DMS79 treated with DMSO at 0.1 percent for 48 hours (cell line): ENCODE results near the gene LTBP1.
"Not testable (repeated sequence)": the region's sequence is repeated elsewhere in the genome, so short reads cannot be mapped to it uniquely, and the experiment has no call there.

ENCODE experiments used
- DNase-seq: peaks from one replicate; lab custom pipeline; 2025; lab: John Stamatoyannopoulos, UW

LTBP1 gene

DNA sequence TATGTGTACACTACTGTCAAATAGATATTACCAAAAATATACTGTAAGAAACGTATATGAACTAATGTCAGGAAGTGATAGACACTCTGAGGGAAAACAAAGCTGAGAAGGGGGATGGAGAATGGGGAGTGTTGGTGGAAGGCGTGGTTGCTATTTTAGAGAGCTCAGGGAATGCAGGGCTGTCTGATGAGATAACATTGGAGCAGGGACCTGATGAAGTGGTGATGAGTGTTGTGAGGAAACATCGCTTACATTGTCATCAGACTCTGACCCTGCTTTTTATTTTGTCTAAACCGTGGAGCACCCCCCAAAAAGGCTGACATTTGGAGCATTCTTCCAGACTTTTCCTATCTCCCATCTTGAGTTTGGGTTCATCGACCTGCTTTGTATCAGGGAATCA, 194.7 kb downstream of the LTBP1 start:
- no peak for DNase-seq

DNA sequence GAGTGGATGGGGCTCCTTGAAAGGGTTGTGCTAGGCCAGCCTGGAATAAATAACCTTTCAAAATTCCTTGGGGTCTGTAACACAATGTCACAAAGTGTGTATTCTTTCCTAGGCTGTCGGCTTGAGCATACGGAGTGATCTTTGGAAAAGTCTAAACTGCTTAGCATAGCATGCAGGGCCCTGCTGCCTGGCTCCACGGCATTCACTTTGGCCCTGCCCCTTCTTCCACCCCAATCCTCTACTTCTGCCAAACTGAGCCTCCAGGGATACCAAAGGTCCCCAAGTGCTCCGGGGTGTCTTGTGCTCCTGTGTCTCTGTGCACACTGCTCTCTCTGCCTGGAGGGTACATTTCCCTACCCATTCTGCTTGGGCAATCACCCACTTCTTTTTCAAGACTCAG, 196.1 kb downstream of the LTBP1 start:
- no peak for DNase-seq

DNA sequence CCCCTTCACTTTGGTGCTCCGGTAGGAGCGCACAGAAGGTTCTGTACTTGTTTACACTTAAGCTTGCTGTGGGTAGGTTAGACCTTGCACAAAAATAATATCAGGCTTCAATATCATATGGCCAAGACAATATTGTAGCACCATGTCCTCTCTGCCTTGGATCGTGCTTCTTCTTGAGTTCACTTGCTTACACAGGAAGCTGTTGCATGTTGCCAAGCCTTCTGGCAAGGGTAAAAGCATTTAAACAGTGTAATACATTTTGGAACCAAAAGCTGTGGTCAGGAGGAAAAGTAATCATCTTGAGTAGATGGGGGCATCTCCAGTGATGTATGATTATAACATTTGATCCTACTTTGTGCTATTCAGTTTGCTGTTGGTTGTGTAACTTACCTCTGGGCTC, 197.5 kb downstream of the LTBP1 start:
- no peak for DNase-seq

DNA sequence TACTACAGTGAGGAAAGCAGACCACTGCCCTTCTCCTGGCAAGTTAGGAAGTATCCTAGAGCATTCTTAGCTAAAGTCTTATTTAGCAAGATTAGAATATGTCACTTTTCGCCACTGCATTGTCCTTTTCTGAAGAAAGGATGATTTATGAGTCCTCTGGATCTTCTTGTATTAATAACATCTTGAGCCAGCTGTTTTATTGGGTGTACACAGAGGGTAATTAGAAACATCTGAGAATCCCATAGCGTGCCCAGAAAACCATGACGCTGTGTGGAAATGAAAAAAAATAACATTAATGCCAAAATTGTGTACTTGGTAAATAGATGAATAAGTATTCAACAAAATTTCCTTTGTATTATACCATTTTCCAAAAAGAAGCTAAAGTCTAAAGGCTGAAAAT, 198.7 kb downstream of the LTBP1 start:
- no peak for DNase-seq

DNA sequence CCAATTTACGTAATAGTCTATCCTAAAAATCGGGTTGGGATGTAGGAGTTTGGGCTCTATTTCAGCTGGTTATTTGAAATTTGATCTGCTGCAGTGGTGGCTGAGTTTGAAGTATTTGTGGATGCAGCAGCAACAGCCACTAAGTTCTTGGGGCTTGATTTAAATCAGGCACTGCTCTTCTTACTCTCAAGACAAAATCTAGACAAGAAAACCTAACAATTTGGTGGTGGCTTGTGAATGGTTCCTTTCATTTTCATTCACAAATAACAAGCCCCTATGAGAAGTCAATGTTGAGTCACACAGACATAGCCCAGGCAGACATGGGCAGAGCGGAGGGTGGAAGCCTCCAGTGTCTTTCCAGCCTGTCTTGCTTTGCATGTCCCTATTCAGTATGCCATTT, 199.3 kb downstream of the LTBP1 start:
- DNase-seq, result no peak

DNA sequence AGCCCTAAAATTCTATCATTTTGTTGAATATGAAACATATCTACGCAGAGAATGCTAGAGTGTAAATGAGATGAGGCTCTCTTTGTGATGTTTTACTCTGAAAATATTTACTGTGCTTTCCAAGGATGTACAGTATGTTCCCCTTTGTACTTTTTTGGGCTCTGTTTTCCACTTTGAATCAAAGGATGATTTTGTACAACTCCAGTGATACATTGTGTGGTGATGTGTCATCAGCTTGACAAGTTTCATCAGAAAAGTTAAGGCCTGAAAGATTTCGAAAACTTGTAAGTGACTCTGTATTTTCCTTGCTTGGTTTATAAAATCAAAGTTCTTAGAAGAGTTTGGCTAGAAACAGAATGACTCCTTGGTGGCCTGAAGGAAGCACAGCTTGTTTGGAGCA, 206.3 kb downstream of the LTBP1 start:
- DNase-seq, result no peak

DNA sequence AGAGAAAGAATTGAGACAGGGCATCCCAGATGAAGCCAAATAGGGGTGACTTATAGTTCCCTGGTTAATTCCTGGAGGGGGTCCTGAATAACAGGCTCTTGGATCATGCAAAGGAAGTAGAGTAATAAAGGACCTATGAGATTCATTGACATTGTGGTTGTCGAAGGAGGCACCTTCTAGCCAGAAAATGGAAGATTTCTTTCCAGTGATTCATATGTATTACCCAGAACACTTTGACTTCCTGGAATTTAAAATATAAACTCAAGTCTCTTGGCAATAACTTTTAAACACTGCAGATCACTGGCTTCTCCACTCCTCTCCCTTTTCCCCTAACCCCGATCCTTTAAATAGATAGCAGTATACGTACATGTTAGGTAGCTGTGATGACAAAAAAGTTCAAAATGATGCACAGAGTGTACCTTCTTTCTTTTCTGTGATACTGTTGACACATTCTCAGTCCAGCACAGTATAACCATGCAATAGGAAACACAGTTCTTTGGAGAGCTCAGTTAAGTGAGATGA, 211.8 kb downstream of the LTBP1 start:
- no peak for DNase-seq

DNA sequence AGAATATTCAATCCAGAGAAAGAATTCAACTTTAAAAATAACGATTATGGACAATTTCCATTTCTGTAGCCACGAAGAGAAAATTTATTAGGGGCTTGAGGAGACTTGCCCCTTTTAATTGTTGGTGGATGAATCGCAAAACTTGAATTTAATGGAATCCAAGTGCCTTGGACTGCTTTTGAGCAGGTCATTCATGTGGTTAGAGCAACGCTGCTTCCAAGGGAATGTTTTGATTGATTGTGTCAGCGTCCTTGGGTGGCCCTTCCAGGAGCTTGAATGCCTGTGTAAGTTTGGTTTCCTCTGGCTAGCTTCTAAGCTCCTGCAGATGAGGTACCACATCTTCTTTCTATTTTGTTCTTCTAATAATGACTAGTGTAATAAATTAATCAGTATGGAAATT, 213.4 kb downstream of the LTBP1 start:
- no peak for DNase-seq

DNA sequence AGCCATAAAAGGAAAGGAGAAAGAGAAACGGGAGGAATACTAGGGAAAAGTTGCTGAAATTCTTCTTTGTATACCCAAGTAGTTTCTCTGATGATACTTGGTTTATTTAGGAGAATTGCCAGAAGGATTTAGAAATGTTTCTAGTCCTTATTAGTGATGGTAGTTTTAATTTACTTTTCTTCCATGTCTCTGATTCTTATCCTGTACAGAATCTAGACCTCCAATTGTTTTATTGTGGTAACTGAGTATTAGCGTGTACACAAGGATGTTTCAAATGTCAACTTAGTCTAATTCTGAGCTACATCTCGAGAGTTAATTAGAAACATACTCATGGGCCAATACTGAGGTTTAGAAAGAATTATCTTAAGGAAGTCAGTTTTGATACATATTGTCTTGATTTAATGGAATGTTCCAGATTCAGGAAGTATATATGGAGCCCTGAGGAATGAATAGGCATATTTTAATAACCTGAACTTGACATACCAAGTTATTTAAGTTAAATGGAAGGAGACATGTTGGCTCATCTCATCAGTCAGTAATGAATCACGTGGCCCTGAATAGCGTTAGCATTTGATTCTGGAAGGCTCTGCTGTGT, 219.6 kb downstream of the LTBP1 start:
- no peak for DNase-seq

DNA sequence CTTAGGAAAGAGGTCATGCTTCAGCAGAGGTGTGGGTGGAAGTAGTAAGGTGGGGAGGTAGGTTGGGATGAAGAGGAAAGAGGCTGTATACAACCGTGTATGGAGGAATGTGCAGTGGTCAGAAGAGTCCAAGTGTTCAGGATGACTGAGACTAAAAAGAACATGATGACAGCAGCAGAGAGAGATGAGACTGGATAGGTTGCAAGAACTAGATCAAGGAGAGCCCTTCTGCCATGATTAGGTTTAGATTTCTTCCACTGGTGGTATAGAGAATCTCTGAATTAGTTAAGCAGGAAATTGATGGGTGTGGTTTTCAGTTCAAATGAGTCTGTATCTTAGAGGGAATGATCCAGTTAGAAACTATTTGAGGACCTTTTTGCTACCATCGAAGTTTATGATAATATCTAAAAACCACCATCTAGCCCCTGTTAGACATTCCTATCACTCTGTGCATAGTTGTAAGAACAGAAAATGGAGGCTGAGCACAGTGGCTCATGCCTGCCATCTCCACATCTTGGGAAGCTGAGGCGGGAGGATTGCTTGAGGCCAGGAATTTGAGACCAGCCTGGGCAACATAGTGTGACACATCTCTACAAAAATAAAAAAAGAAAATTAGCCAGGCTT, 221.0 kb downstream of the LTBP1 start:
- DNase-seq, result no peak

DNA sequence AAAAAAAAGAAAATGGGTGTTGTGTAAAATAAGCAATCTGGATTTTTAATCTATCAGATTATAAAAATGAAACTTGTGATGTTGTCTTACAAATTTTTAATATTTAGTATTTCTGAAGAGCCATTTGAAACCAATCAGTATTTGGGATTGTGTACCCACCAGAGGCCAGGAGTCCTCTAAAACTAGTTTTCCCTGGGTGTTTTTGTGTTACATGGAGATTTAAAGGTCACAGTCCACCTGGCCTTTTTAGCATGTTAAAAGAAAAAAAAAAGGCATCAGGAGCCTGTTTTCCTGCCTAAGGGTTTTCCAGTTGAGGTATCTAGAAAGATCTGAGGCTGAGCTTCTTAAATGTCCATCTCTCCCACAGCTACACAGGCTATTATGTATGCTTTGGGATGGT, 221.7 kb downstream of the LTBP1 start:
- no peak for DNase-seq

DNA sequence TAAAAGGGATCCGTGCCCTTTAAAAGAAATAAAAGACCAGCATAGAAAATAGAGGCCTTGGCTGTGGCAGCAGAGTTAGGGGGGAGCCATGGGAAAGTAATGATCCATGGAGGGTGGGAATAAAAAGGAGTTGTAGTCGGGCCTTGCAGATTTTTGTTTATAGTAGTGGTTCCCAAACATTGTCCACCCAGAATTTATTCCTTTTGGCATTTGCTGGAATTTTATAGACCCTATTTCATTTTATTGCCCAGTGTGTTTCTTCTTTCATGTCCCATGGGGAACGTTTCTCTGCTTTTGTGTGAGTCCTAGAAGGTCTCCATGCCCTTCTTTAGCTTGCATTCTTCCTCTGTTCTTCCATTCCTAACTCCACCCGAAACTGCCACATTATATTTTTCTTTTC, 222.2 kb downstream of the LTBP1 start:
- no peak for DNase-seq

DNA sequence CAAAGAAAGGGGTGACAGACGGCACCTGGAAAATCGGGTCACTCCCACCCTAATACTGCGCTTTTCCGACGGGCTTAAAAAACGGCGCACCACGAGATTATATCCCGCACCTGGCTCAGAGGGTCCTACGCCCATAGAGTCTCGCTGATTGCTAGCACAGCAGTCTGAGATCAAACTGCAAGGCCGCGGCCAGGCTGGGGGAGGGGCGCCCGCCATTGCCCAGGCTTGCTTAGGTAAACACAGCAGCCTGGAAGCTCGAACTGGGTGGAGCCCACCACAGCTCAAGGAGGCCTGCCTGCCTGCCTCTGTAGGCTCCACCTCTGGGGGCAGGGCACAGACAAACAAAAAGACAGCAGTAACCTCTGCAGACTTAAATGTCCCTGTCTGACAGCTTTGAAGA, 223.5 kb downstream of the LTBP1 start:
- DNase-seq, result not testable (repeated sequence)

DNA sequence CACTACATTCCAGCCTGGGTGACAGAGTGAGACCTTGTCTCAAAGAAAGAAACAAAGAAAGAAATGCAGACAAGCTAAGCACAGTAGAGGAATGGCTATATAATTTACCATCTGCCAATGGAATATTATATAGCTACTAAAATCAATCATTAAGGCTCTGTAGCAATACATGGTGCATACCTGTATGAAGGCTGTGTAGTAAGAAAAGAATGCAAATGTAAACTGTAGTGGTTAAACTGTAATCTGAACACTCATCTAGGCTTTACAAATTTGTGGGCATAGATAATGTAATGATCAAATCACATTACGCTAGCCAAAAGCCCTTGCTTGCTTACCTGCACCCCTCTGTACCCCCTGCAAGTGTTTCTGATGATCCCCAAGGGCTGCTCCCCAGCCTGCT, 230.9 kb downstream of the LTBP1 start:
- DNase-seq, result no peak

DNA sequence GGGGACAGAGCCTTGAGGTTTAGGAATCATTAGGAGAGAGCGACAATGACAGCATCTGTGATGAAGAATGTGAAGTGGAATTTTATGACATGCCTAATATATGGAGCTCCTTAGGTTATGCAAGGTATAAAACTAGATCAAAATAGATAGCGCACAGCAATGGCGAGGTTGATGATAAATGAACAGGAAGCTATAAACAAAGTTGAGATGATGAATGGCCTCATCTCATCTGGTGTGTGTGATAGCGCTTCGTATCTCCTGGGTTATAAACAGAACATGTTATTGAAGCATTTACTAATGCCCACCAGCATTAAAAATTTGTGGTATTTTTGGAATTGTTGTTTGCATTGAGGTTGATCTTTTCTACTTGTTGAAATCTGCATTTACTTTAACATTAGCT, 231.5 kb downstream of the LTBP1 start:
- DNase-seq, result no peak

DNA sequence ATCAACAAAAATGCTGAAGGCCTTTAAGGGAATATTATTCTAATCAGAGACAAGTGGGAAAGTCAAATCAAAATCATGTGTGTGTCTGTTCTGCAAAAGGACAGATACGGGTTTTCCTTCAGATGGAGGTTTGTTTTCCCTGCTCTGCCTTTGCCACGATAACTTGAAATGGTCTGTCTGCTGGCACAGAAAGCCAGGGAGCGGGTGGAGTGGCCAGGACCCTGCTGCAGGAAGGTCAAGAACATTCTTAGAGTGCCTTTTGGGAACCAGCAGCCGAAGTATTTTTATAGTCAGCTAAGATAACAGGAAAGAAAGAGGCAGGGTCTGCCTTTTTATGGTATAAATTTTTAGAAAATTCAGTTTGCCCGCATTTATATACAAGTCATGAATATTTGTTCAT, 234.2 kb downstream of the LTBP1 start:
- DNase-seq, result no peak

DNA sequence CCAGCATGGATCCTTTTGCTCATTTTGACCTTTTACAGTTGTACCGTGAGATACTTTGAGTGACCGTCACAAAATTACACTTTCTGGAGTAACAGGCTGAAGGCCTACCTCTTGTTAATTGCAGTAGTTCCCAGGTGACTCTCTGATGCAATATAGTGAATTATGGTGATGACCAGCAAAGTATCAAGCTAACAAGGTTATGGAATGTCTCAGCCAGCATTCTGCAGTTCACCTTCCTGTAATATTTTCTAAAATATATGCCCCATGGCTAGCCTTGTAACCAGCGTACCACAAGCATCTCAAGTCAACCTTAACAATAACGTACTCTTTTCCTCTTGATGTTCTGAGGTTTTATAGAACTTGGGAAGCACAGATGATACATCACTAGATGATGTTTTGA, 234.7 kb downstream of the LTBP1 start:
- DNase-seq, result no peak

DNA sequence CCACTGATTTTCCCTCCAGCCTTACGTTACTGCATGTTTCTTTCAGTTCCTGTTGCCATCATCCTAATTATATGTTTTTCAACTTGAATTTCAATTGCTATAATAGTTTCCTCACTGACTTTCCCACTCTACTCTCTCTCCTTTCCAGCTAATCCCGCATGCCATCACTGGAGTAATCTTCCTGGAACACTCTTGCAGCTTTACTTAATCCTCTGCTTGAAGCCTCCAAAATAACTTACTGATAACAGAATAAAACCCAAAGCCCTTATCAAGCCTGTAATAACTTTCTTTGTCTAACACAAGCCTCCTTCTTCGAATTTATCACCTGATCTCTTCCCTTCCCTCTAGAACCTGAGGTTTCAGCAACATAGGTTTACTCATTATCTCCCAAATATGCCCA, 237.3 kb downstream of the LTBP1 start:
- no peak for DNase-seq

DNA sequence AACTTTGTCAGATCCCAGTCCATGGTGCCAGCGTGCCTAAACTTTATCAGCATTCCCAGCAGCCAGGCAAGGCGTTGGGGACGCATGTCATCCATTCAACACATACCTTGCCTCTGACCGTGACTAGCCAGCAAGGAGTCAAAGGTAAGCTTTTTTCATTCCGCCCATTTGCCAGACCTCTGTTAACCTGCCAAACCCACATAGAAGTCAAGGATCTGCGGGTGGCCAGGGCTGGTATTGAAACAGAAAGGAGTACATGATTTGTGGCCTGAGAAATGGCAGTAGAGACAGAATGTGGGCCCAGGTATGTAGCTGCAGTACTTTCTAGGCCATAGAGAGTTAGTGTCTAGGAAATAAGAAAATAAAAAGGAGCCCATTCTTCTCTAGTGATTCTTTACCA, 240.2 kb downstream of the LTBP1 start:
- DNase-seq, result no peak

DNA sequence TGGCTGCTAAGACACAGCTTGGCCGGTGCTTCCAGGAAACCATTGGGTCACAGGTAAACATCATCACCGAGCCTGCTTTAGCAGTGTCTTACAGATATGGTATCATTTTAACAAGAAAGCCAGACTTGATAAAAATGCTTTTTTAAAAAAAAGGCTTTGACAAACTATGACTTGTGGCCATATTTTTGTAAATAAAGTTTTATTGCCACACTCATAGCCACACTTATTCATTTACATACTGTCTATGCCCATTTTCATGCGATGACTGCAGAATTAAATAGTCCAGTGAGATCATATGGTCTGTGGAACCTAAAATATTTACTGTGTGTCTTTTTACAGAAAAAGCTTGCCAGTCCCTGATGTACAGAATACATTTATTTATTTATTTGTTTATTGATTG, 242.0 kb downstream of the LTBP1 start:
- no peak for DNase-seq

DNA sequence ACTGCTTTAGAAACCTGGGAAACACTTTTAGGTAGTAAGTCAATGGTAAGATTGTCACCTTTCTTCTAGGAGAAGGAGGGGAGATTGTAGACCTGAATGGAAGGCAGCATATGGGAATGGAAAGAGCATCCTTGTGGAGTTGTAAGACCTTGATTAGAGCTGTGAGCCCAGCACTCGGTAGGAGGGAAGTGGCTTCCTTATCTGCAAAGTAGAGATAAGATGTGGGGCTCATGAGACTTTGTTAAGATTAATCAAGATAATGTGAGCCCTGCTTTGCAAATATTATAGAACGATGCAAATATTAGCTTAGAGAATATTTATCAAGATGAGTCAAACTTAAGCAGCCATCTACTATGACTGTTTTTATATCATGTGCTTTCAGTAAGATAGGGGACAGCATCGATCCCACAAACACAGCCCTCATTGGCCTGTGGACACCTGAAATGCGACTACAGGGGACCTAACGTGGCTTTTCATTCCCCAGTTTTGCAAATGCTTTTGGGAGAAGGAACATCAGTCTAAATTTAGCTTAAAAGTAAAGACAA, 243.7 kb downstream of the LTBP1 start:
- DNase-seq, result no peak

DNA sequence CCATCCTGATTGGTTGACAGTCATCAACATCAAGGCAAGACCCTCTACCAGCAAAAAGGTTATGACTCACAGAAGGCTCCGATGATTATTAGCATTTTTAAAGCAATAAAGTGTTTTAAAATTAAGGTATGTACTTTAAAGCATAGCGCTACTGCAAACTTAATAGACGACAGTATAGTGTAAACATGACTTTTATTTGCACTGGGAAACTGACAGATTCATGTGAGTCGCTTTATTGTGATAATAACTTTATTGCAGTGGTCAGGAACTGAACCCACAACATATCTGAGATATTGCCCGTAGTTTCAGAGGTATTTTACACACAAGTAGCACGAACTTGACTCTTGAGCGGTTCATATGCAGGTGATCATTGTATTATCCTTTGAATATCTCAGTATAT, 249.1 kb downstream of the LTBP1 start:
- DNase-seq, result no peak

DNA sequence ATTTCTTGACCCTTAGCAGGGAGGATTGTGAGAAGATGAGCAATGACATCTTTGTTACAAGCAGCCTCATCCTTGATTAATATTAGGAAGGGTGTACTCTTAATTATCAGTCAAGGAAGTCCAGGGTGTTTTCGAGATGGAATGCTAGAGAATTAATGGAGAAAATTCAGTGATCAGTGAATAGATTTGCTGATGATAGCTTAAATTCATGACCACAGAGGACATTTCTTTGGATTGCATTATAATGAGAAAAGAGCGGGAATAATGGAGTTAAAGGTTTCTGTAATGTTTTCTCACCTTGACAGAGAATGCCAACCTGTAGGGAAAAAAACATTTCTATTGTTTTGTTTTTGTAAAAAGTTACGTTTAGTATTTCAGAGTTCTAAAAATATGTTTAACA, 249.9 kb downstream of the LTBP1 start:
- no peak for DNase-seq
